IPS DF 4.7 (cell line): ENCODE data around the gene AASS.

ENCODE experiments used
- DNase-seq: peaks from one replicate; pipeline ENCODE4 v3.0.0-alpha.2; 2013; ENCODE audit warnings: low spot score; ENCODE audit errors: extremely low read depth

Gene AASS

GRCh38 chr7:122040147-122040546 is 103.9 kb downstream of the AASS start:
- DNase-seq: no peak

GRCh38 chr7:122038904-122039303 is 105.1 kb downstream of the AASS start:
- no peak for DNase-seq

DNA sequence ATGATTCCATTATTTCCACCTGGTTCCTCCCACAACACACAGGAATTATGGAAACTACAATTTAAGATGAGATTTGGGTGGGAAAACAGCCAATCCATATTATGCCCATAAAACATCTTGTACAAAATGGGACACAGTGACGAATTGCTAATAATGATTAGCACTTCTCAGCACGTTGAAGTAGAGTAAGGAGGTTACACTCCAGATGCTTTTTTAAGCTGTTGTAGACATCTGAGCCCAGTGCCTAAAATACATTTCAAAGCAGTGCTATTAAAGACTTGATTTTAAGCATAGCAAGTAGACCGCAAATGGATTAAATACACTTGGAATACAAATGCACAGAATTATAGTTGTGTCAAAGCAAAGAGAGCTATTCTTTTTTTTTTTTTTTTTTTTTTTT is 105.9 kb downstream of the AASS start:
- DNase-seq: no peak

- no peak for DNase-seq
These were observed 108.2 kb downstream of the AASS start for GRCh38 chr7:122035876-122036275.

- no peak for DNase-seq
These were observed 110.4 kb downstream of the AASS start for GRCh38 chr7:122033641-122034040.

DNA sequence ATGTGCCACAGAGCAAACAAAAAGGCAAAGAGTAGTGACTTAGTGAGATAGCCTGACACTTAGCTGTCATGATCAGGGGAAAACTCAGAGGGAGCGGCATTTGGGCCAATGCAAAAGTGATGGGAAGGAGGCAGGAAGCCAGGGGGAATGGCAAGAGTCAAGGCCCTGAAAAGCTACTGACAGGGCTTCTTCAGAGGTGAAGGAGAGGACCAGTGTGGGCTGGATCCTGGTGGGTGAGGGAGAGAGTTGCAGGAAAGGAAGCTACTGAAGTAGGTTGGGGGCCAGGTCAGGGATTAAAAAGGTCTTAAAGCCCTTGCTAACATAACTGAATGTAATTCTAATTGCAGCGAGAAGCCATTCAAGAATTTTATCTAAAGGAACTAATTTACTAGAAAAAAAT is 117.0 kb downstream of the AASS start:
- no peak for DNase-seq
